KBM-7 (cell line): ENCODE data around the gene STN1.

ENCODE experiments used
- DNase-seq: peaks from one replicate; pipeline ENCODE4 v3.0.0-alpha.2; 2015
- in situ Hi-C: fragments of 300-500 bp; cut with MboI; formaldehyde crosslinking; loops from 2 replicates; pipeline ENCODE4 v1.14.3; 2020; ENCODE audit warnings: low sequenced_read_pairs, low pct_unique_long_range_greater_than_20kb, mixed read lengths

Gene STN1

GRCh38 chr10:103877861-103878260, 40.1 kb downstream of the STN1 start:
- no peak for DNase-seq
- in situ Hi-C loops, result no loop called here

GRCh38 chr10:103876155-103876554, 41.8 kb downstream of the STN1 start:
- in situ Hi-C loops, result no loop called here
- no peak for DNase-seq

- in situ Hi-C loops, result no loop called here
- DNase-seq, result no peak
These were observed 43.3 kb downstream of the STN1 start for GRCh38 chr10:103874730-103875129.

DNA sequence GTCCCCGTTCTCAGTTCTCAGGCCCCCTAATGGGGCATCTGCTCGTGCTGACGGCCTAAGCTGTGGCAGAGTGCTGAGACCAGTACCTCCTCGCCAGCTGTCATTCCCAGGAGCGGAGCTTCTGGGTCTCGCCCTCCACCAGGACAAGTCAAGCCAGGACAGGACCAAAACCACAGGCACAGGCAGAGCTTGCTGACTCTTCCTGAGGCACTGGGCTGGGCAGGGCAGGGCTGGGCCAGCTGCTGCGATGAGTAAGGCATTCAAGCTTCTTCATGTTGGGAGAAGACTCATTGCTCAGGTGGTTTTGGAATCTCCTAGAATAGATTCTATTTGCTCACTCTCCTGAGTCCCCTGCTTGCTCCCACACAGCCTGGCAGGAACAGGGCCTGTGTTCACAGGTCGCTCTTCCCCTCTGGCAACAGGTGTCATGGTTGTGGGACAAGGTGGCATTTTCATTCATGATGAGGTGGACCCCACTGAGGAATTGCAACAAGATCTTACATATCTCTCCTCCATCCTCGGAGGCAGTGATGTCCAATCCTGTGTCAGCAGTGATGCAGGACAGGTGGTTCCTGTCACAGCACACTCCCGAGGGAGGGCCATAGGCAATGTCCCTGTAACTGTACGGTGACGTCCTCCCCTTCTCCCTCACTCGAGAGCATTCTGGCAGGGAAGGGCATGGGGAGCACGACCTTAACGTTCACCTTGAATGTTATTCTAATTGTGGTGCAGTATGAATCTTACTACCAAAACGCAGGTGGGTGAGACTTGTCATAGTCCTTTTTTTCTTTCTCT, 45.6 kb downstream of the STN1 start:
- in situ Hi-C loops, result no loop called here
- DNase-seq, result no peak

DNA sequence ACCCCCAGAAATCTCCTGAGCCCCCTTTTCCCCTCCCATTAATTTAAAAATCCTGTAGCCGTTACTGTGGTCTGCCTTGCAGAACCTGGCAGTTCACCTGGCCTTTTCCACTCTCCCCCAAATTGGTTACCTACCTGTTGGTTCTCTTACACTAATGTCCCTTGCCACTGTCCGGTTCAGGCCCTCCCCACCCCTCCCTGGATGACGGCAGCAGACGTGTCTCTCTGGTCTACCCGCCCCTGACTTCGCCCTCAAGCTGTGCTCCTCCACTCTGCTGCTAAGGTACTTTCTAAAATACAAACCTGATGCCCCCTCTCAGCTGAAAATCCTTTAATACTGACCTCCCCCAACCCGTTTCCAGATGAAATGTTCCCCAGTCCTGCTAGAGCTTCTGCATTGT, 47.0 kb downstream of the STN1 start:
- in situ Hi-C loops, result no loop called here
- DNase-seq, result no peak

GRCh38 chr10:103870516-103870915, 47.5 kb downstream of the STN1 start:
- in situ Hi-C loops, result no loop called here
- DNase-seq, result no peak

GRCh38 chr10:103869336-103869735, 48.6 kb downstream of the STN1 start:
- DNase-seq, result no peak
- in situ Hi-C loops, result loop anchor here (10.0 kb wide), 1 partner anchor 155 kb away; no protein-coding TSS in a partner anchor

DNA sequence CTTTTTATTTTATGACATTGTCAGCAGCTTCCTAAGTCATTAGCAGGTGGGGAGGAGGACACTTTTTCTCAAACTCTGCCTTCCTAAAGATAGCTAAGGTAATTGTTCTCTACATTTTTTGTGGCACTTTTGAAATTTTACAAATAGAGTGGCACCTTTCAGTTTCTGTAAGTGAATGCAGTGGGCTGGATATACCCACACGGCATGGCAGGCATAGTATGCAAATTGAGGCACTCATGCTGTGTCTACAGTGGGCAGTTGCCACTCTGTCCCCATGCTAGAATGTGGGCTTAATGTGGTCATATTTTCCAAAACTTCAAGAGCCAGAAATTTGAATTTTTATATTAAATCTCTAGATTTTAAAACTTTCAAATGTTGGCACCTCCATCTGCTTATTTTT, 49.8 kb downstream of the STN1 start:
- in situ Hi-C loops, result loop anchor here (10.0 kb wide), 1 partner anchor 153 kb away; no protein-coding TSS in a partner anchor
- DNase-seq, result no peak

- no peak for DNase-seq
- in situ Hi-C loops, result loop anchor here (10.0 kb wide), 1 partner anchor 147 kb away; no protein-coding TSS in a partner anchor
These were observed 56.5 kb downstream of the STN1 start for GRCh38 chr10:103861505-103861904.

GRCh38 chr10:103859161-103860086, 58.6 kb downstream of the STN1 start:
- DNase-seq, result peak; percentile 88
- in situ Hi-C loops, result loop anchor here (10.0 kb wide), 1 partner anchor 145 kb away; no protein-coding TSS in a partner anchor

DNA sequence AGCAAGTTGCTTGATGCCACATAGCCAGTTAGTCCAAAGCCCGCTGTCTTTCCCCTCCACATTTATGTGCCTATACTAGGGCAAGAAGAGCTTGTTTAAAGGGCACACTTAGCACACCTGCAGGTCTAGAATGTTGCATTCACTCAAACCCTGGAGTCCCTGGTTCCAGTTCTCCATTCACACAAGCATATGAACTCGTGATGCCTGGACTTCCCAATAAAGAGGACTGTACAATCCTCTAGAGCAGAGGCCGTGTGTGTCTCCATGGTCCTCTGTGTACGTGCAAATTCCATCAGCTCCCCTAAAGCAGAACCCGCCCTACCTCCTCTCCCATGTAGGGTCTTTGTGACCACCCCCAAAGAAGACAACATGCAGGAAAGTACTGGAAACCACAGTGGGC, 59.6 kb downstream of the STN1 start:
- in situ Hi-C loops, result no loop called here
- no peak for DNase-seq

GRCh38 chr10:103856797-103857170, 61.2 kb downstream of the STN1 start:
- in situ Hi-C loops, result no loop called here
- DNase-seq, result no peak

DNA sequence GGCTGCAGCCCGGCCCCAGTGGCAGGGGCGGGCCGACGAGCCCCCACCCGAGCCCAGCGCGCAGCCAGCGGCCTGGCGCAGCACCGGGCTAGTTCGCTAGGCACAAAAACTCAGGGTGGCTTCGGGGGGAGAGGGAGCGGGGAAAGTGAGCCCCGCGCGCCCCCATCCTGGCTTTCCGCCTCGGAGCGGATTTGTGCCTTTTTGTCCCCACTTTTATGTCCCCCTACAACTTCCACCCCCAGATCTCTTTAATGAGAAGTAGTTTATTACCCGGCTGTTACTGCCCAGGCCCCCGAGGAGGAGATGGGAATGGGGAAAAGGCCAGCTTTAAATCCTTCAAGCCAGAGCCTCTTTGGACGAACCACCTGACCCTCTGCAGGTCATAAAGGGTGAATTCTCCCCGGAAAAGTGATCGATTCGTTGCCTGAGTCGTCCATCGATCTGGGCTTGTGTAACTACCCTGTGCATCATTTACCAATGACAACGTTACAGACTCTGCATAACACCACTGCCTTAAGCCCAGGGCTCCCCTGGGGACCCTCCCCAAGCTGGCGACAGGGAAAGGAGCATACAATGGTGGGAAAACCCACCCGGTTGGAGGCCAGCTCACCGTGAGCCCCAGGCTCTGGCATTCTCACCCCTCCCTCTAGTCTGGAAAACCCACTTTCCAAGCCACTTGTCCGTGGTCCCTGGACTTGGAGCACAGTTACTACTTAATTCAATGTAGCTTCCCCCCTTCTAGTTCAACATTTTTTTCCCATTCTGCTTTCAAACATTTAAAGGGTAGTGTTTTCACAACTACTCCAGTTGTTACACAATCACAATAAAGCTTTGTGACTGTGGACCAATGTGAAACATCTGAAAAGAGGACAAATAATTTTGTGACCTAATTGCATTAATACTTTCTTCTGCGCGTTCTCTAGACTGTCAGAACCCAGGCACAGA, 61.9 kb downstream of the STN1 start:
- DNase-seq, result no peak
- in situ Hi-C loops, result no loop called here

GRCh38 chr10:103855424-103855823, 62.6 kb downstream of the STN1 start, which contains the start of gene SH3PXD2A:
Gene SH3PXD2A, minus strand, starts transcription at chr10:103855576. Its CDS starts 310 bp downstream, at chr10:103855266.
- in situ Hi-C loops, result no loop called here
- DNase-seq, result no peak

GRCh38 chr10:103854686-103855391, 63.1 kb downstream of the STN1 start:
- DNase-seq, result no peak
- in situ Hi-C loops, result no loop called here

- in situ Hi-C loops, result no loop called here
- DNase-seq, result peak; percentile 75
These were observed 63.7 kb downstream of the STN1 start for GRCh38 chr10:103854265-103854685.

DNA sequence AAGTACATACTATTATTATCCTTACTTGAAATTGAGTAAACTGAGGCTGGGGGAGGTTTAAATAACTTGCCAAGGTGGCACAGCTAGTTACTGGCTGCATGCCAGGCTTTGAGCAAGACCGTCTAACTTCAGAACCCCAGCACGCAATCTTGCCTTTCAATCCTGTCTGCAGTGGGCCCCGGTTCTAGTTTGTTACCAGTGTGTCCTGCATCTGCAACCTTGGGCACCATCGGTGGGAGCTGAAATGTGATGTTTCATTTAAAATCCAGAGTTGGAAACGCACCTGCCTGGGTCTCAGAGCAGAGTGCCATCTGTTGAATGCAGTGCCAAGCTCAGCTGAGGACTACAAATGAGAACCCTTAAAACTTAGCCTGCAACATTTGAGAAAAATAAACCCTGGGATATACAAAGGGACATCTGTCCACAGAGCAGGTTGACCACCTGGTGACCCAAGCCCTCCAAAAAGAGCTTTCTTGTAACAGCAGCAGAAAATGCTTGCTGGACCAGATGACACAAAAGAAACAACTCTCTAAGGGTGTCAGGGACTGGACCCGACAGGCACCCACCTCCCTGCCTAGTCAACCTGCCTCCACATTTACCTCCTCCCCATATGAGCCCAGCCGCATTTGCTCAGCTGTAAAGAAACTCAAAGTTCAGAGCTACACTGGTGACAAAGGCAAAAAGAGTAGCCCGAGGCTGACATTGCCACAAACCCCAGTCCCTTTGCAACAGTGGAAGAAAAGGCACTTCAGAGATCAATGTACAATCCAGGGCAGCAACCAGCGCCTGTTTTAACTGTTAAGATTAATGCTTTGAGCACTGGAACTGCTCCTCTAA, 64.3 kb downstream of the STN1 start:
- in situ Hi-C loops, result no loop called here
- DNase-seq, result no peak
